HEK293T (cell line): ENCODE results near the gene PTPRD.

Experiments used
- FOXK2 ChIP-seq: fragments of 450-650 bp; IDR thresholded peaks from 2 replicates; pipeline ENCODE4 v1.6.1; 2016; ENCODE audit warnings: mild to moderate bottlenecking
- FOXM1 ChIP-seq: fragments of 450-650 bp; IDR thresholded peaks from 2 replicates; pipeline ENCODE4 v1.6.1; 2017; ENCODE audit warnings: mild to moderate bottlenecking, borderline replicate concordance
- L3MBTL2 ChIP-seq: fragments of 450-650 bp; conservative IDR thresholded peaks from 2 replicates; pipeline ENCODE4 v1.6.1; 2016; ENCODE audit warnings: mild to moderate bottlenecking
- SP1 ChIP-seq: fragments of 450-650 bp; IDR thresholded peaks from 2 replicates; pipeline ENCODE4 v1.6.1; 2017
- SUZ12 ChIP-seq: fragments of 450-650 bp; IDR thresholded peaks from 2 replicates; pipeline ENCODE4 v1.6.1; 2016; ENCODE audit warnings: mild to moderate bottlenecking
- TARDBP ChIP-seq: fragments of 450-650 bp; IDR thresholded peaks from 2 replicates; pipeline ENCODE4 v1.6.1; 2016

GRCh38 chr9:8287501-8287900 is 2325.3 kb downstream of the PTPRD start:
- TF ChIP-seq FOXK2 (no peak), SP1 (no peak), FOXM1 (no peak), TARDBP (no peak), SUZ12 (no peak), L3MBTL2 (no peak)
